GM23338 (cell line): ENCODE data around the gene BMPR1B. TPM values are rescaled to one million over a fixed set of nuclear protein-coding genes. Genes with fewer than 3 reads are reported as not detected.

Experiments
- ATAC-seq: fragments of 200-7000 bp; cut with Tn5 transposase; 3 replicates; pipeline ENCODE4 v1.9.1; 2020
- DNase-seq: peaks from one replicate; pipeline ENCODE4 v3.0.0-alpha.2; 2015; ENCODE audit warnings: low spot score
- H2AFZ ChIP-seq: fragments of 200-600 bp; sonication (generic); 2 replicates; pipeline ENCODE4 v1.8.0; 2016; ENCODE audit warnings: antibody characterized with exemption, mild to moderate bottlenecking, moderate library complexity
- H3F3A ChIP-seq: fragments of 200-600 bp; sonication (generic); replicated peaks from 2 replicates; pipeline ENCODE4 v1.8.0; 2017; ENCODE audit warnings: antibody characterized with exemption, mixed run types, low read depth
- H3K27ac ChIP-seq: fragments of 200-600 bp; sonication (generic); 2 replicates; pipeline ENCODE4 v1.6.1; 2016; ENCODE audit warnings: low read depth
- H3K27me3 ChIP-seq: fragments of 200-600 bp; sonication (generic); 2 replicates; pipeline ENCODE4 v1.8.0; 2016; ENCODE audit warnings: mild to moderate bottlenecking, mixed run types, moderate library complexity; ENCODE audit not compliant: insufficient read depth
- H3K36me3 ChIP-seq: fragments of 200-600 bp; sonication (generic); 2 replicates; pipeline ENCODE4 v1.8.0; 2016; ENCODE audit warnings: mild to moderate bottlenecking; ENCODE audit not compliant: insufficient read depth
- H3K4me1 ChIP-seq: fragments of 200-600 bp; sonication (generic); 2 replicates; pipeline ENCODE4 v1.8.0; 2016; ENCODE audit warnings: mild to moderate bottlenecking, moderate library complexity; ENCODE audit not compliant: insufficient read depth
- H3K4me2 ChIP-seq: fragments of 200-600 bp; sonication (generic); 2 replicates; pipeline ENCODE4 v1.7.1; 2017; ENCODE audit warnings: mixed run types
- H3K4me3 ChIP-seq: fragments of 200-600 bp; sonication (generic); 2 replicates; pipeline ENCODE4 v1.6.1; 2016; ENCODE audit warnings: mixed run types
- H3K79me2 ChIP-seq: fragments of 200-600 bp; sonication (generic); replicated peaks from 2 replicates; pipeline ENCODE4 v1.8.0; 2017; ENCODE audit warnings: mild to moderate bottlenecking; ENCODE audit not compliant: insufficient read depth
- H3K9me2 ChIP-seq: fragments of 200-600 bp; sonication (generic); 2 replicates; pipeline ENCODE4 v1.8.0; 2017; ENCODE audit not compliant: insufficient read depth
- H4K20me1 ChIP-seq: fragments of 200-600 bp; sonication (generic); replicated peaks from 2 replicates; pipeline ENCODE4 v1.8.0; 2017; ENCODE audit warnings: mild to moderate bottlenecking; ENCODE audit not compliant: insufficient read depth
- H3K27ac Mint-ChIP-seq: 2 replicates; pipeline ENCODE4 v1.8.0; 2020; ENCODE audit warnings: inconsistent platforms, mild to moderate bottlenecking, moderate library complexity, mixed read lengths
- H3K27me3 Mint-ChIP-seq: 3 replicates; pipeline ENCODE4 v1.8.0; 2022; ENCODE audit warnings: low read depth, mild to moderate bottlenecking, moderate library complexity, mixed read lengths, inconsistent platforms; ENCODE audit not compliant: insufficient read depth, poor library complexity
- H3K36me3 Mint-ChIP-seq: 3 replicates; pipeline ENCODE4 v1.8.0; 2021; ENCODE audit warnings: low read depth, mild to moderate bottlenecking, inconsistent platforms, moderate library complexity, mixed read lengths
- H3K4me1 Mint-ChIP-seq: 3 replicates; pipeline ENCODE4 v1.8.0; 2020; ENCODE audit warnings: mild to moderate bottlenecking, inconsistent platforms, mixed read lengths
- H3K4me3 Mint-ChIP-seq: 3 replicates; pipeline ENCODE4 v1.8.0; 2021; ENCODE audit warnings: moderate library complexity, mild to moderate bottlenecking, inconsistent platforms, mixed read lengths
- H3K9me3 Mint-ChIP-seq: 3 replicates; pipeline ENCODE4 v1.8.0; 2020; ENCODE audit warnings: moderate library complexity, mild to moderate bottlenecking, inconsistent platforms, mixed read lengths
- CREB1 ChIP-seq: fragments of 250-450 bp; sonication (Bioruptor Pico); IDR thresholded peaks from 2 replicates; pipeline ENCODE4 v1.5.0; 2020; ENCODE audit warnings: low read depth, mild to moderate bottlenecking, moderate library complexity
- JUNB ChIP-seq: IDR thresholded peaks from one replicate; pipeline ENCODE4 v1.6.1; 2016; ENCODE audit warnings: antibody characterized with exemption; ENCODE audit not compliant: unreplicated experiment
- NANOG ChIP-seq: IDR thresholded peaks from 2 replicates; pipeline ENCODE4 v1.6.1; 2016; ENCODE audit warnings: antibody characterized with exemption, borderline replicate concordance
- POLR2AphosphoS5 ChIP-seq: IDR thresholded peaks from 2 replicates; pipeline ENCODE4 v1.6.1; 2016; ENCODE audit warnings: antibody characterized with exemption, low read depth
- ZNF114 ChIP-seq: fragments of 250-450 bp; sonication (Bioruptor Pico); IDR thresholded peaks from 2 replicates; pipeline ENCODE4 v1.5.0; 2020; ENCODE audit warnings: mild to moderate bottlenecking, moderate library complexity
- ZNF331 ChIP-seq: fragments of 250-450 bp; sonication (Bioruptor Pico); IDR thresholded peaks from 2 replicates; pipeline ENCODE4 v1.5.0; 2020; ENCODE audit warnings: low read depth, mild to moderate bottlenecking, moderate library complexity
- polyA plus RNA-seq: library from polyadenylated mRNA; unstranded; fragments of >200 nt; fragmentation: Nextera tagmentation; extraction: Ambion mirVana; gene quantifications from 2 replicates; pipeline ENCODE4 v1.2.1, GENCODE V29; 2016
- total RNA-seq: library from RNA; depleted of rRNA; stranded (reverse); fragments of >200 nt; shearing (Covaris generic); gene quantifications from 2 replicates; pipeline ENCODE4 v1.2.3, GENCODE V29; 2014
- TF ChIP-seq, protein P1 (sequence below): IDR thresholded peaks from 2 replicates; pipeline ENCODE4 v1.6.1; 2016; ENCODE audit warnings: antibody characterized with exemption
- TF ChIP-seq, protein P2 (sequence below): IDR thresholded peaks from one replicate; pipeline ENCODE4 v1.6.1; 2018; ENCODE audit warnings: antibody characterized with exemption; ENCODE audit not compliant: unreplicated experiment
- TF ChIP-seq, protein P3 (sequence below): fragments of 250-450 bp; sonication (Bioruptor Pico); IDR thresholded peaks from 2 replicates; pipeline ENCODE4 v1.5.0; 2020; ENCODE audit warnings: mild to moderate bottlenecking, moderate library complexity
- TF ChIP-seq, protein P4 (sequence below), 2 experiments: fragments of 200-600 bp in 1 of 2; sonication (generic) in 1 of 2; conservative IDR thresholded peaks; 2 replicates each; pipeline versions ENCODE4 v1.5.1 to v1.6.1; 2016 to 2017; ENCODE audit warnings: antibody characterized with exemption in 2 of 2, low read depth in 2 of 2, mild to moderate bottlenecking in 2 of 2, moderate library complexity in 1 of 2

Gene BMPR1B
- total and polyA plus RNA-seq, 2 experiments from 2014 or later: 0.48 to 1.0 TPM

DNA sequence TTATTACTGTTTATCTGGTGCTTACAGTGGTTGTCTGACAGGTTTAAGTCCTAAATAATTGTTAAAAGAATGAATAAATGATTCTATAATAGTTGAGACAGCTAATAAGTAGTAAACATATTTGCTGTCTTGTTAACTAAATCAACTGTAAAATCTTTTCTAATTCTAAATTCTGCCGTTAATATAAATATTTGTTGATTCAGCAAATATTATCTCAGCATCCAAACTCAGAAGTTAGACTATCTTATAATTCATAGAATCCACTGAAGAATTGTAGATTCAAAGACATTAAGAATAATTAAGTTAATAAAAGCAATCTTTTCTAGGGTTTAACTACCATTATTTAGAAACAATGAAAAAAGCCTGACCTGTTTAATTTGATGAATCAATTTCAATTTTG lies 256.3 kb downstream of the BMPR1B start:
- no peaks in the 10 kb centered on the region for H3K36me3 Mint-ChIP-seq
- H4K20me1 ChIP-seq: no peaks in the 10 kb centered on the region
- no peak overlapping the region for H3K4me3 Mint-ChIP-seq
- ATAC-seq (no peak), DNase-seq (no peak)
- H3K27me3 Mint-ChIP-seq: peaks cover 2% of the 10 kb centered on the region
- no peak overlapping the region for H3K27ac Mint-ChIP-seq
- no peaks in the 10 kb centered on the region for H3K9me3 Mint-ChIP-seq
- no peaks in the 10 kb centered on the region for H3K9me2 ChIP-seq
- TF ChIP-seq JUNB: no peak
- no peak for TF ChIP-seq ZNF331 (CRISPR knock-in tag)
- TF ChIP-seq, protein P1, sequence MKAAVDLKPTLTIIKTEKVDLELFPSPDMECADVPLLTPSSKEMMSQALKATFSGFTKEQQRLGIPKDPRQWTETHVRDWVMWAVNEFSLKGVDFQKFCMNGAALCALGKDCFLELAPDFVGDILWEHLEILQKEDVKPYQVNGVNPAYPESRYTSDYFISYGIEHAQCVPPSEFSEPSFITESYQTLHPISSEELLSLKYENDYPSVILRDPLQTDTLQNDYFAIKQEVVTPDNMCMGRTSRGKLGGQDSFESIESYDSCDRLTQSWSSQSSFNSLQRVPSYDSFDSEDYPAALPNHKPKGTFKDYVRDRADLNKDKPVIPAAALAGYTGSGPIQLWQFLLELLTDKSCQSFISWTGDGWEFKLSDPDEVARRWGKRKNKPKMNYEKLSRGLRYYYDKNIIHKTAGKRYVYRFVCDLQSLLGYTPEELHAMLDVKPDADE: no peak
- TF ChIP-seq, protein P2, sequence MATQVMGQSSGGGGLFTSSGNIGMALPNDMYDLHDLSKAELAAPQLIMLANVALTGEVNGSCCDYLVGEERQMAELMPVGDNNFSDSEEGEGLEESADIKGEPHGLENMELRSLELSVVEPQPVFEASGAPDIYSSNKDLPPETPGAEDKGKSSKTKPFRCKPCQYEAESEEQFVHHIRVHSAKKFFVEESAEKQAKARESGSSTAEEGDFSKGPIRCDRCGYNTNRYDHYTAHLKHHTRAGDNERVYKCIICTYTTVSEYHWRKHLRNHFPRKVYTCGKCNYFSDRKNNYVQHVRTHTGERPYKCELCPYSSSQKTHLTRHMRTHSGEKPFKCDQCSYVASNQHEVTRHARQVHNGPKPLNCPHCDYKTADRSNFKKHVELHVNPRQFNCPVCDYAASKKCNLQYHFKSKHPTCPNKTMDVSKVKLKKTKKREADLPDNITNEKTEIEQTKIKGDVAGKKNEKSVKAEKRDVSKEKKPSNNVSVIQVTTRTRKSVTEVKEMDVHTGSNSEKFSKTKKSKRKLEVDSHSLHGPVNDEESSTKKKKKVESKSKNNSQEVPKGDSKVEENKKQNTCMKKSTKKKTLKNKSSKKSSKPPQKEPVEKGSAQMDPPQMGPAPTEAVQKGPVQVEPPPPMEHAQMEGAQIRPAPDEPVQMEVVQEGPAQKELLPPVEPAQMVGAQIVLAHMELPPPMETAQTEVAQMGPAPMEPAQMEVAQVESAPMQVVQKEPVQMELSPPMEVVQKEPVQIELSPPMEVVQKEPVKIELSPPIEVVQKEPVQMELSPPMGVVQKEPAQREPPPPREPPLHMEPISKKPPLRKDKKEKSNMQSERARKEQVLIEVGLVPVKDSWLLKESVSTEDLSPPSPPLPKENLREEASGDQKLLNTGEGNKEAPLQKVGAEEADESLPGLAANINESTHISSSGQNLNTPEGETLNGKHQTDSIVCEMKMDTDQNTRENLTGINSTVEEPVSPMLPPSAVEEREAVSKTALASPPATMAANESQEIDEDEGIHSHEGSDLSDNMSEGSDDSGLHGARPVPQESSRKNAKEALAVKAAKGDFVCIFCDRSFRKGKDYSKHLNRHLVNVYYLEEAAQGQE: no peak
- TF ChIP-seq ZNF114: no peak
- TF ChIP-seq, protein P3, sequence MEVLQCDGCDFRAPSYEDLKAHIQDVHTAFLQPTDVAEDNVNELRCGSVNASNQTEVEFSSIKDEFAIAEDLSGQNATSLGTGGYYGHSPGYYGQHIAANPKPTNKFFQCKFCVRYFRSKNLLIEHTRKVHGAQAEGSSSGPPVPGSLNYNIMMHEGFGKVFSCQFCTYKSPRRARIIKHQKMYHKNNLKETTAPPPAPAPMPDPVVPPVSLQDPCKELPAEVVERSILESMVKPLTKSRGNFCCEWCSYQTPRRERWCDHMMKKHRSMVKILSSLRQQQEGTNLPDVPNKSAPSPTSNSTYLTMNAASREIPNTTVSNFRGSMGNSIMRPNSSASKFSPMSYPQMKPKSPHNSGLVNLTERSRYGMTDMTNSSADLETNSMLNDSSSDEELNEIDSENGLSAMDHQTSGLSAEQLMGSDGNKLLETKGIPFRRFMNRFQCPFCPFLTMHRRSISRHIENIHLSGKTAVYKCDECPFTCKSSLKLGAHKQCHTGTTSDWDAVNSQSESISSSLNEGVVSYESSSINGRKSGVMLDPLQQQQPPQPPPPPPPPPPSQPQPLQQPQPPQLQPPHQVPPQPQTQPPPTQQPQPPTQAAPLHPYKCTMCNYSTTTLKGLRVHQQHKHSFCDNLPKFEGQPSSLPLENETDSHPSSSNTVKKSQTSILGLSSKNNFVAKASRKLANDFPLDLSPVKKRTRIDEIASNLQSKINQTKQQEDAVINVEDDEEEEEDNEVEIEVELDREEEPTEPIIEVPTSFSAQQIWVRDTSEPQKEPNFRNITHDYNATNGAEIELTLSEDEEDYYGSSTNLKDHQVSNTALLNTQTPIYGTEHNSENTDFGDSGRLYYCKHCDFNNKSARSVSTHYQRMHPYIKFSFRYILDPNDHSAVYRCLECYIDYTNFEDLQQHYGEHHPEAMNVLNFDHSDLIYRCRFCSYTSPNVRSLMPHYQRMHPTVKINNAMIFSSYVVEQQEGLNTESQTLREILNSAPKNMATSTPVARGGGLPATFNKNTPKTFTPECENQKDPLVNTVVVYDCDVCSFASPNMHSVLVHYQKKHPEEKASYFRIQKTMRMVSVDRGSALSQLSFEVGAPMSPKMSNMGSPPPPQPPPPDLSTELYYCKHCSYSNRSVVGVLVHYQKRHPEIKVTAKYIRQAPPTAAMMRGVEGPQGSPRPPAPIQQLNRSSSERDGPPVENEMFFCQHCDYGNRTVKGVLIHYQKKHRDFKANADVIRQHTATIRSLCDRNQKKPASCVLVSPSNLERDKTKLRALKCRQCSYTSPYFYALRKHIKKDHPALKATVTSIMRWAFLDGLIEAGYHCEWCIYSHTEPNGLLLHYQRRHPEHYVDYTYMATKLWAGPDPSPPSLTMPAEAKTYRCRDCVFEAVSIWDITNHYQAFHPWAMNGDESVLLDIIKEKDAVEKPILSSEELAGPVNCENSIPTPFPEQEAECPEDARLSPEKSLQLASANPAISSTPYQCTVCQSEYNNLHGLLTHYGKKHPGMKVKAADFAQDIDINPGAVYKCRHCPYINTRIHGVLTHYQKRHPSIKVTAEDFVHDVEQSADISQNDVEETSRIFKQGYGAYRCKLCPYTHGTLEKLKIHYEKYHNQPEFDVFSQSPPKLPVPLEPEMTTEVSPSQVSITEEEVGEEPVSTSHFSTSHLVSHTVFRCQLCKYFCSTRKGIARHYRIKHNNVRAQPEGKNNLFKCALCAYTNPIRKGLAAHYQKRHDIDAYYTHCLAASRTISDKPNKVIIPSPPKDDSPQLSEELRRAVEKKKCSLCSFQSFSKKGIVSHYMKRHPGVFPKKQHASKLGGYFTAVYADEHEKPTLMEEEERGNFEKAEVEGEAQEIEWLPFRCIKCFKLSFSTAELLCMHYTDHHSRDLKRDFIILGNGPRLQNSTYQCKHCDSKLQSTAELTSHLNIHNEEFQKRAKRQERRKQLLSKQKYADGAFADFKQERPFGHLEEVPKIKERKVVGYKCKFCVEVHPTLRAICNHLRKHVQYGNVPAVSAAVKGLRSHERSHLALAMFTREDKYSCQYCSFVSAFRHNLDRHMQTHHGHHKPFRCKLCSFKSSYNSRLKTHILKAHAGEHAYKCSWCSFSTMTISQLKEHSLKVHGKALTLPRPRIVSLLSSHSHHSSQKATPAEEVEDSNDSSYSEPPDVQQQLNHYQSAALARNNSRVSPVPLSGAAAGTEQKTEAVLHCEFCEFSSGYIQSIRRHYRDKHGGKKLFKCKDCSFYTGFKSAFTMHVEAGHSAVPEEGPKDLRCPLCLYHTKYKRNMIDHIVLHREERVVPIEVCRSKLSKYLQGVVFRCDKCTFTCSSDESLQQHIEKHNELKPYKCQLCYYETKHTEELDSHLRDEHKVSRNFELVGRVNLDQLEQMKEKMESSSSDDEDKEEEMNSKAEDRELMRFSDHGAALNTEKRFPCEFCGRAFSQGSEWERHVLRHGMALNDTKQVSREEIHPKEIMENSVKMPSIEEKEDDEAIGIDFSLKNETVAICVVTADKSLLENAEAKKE (CRISPR knock-in tag): no peak
- no peak for TF ChIP-seq POLR2AphosphoS5
- no peak for TF ChIP-seq NANOG
- TF ChIP-seq CREB1: no peak
- TF ChIP-seq, protein P4, sequence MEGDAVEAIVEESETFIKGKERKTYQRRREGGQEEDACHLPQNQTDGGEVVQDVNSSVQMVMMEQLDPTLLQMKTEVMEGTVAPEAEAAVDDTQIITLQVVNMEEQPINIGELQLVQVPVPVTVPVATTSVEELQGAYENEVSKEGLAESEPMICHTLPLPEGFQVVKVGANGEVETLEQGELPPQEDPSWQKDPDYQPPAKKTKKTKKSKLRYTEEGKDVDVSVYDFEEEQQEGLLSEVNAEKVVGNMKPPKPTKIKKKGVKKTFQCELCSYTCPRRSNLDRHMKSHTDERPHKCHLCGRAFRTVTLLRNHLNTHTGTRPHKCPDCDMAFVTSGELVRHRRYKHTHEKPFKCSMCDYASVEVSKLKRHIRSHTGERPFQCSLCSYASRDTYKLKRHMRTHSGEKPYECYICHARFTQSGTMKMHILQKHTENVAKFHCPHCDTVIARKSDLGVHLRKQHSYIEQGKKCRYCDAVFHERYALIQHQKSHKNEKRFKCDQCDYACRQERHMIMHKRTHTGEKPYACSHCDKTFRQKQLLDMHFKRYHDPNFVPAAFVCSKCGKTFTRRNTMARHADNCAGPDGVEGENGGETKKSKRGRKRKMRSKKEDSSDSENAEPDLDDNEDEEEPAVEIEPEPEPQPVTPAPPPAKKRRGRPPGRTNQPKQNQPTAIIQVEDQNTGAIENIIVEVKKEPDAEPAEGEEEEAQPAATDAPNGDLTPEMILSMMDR (conservative IDR thresholded peaks at IDR 0.05; ENCODE audit: low read depth in 2 of 2): no peak
- no peaks in the 10 kb centered on the region for H3K27me3 ChIP-seq
- H3K4me3 ChIP-seq: no peak overlapping the region
- H3K4me1 ChIP-seq: no peaks in the 10 kb centered on the region
- H2AFZ ChIP-seq: no peak overlapping the region
- H3K79me2 ChIP-seq: no peaks in the 10 kb centered on the region
- H3F3A ChIP-seq: no peaks in the 10 kb centered on the region
- no peak overlapping the region for H3K27ac ChIP-seq
- no peaks in the 10 kb centered on the region; the same call in 2 of the 3 replicates for H3K4me1 Mint-ChIP-seq
- no peaks in the 10 kb centered on the region for H3K36me3 ChIP-seq
- H3K4me2 ChIP-seq: no peak overlapping the region
